DMS114 treated with DMSO at 0.1 percent for 48 hours (cell line): Measurements from ENCODE around the gene SRRM5.
"Not testable (repeated sequence)": the region's sequence is repeated elsewhere in the genome, so short reads cannot be mapped to it uniquely, and the experiment has no call there.

Experiments
- DNase-seq: peaks from one replicate; lab custom pipeline; 2025; ENCODE audit not compliant: unreplicated experiment; lab: John Stamatoyannopoulos, UW

Gene SRRM5

DNA sequence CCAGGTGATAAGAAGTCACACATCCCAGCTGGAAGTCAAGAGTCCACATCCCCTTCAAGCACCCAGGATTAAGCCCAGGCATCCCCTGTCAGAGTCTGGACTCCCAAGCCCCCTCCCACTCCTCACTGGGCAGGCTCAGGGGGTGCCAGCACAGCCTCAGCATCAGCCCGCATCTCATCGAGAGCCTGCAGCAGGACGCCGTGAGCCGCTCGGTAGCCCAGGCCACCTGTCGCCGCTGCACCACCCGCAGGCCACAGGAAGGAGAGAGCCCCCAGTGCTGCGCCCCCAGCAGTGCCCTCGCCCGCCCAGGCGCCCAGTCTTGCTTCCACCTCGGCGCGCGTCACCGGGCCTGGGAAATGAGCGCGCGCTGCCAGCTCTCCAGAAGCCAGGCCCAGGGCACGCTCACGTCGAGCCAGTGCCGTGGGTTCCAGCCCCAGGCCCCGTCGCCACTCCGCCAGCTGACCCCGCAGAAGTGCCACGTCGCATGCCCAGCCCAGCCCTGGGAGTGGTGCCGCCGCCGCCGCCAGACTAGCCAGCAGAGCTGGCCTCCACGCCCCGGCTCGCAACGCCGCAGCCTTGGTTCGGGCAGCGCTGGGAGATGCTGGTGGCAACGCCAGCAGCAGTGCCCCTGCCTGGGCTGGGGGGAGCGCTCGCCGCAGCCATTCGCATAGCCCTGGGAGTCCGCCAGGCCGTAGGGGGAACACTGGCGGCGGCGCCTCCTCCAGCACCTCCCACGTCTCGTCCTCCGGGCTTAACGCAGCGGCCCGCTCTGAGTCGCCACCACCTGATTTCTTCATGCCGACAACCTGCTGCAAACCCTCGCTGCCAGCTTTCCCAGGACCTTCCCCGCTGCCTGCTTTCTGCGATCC is 19.8 kb upstream of the SRRM5 start:
- DNase-seq = no peak

DNA sequence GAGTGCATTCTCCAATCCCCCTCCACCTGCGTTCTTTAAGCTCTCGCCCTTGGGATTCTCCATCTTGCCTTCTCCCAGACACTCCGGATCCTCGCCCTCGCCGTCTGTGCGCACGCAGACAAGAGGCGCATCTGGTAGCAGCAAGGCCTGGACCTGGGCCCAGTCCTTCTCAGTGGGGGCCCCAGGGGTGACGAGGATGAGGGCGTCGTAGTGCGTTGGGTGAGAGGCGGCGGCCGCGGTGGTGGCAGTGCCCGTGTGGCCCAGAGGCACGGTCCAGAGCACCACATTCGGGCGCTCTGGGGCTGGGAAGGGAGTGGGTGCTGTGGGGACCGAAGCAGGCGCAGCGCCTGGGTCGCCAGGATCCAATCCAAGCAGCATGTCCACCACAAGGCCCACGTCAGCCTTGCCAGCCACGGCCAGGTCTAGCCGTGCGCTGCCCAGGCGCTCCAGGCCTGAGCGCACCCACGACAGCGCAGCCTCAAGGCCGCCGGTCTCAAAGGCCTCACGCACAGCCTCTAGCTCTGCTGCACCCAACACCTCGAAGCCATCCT is 19.0 kb upstream of the SRRM5 start:
- DNase-seq = no peak

DNA sequence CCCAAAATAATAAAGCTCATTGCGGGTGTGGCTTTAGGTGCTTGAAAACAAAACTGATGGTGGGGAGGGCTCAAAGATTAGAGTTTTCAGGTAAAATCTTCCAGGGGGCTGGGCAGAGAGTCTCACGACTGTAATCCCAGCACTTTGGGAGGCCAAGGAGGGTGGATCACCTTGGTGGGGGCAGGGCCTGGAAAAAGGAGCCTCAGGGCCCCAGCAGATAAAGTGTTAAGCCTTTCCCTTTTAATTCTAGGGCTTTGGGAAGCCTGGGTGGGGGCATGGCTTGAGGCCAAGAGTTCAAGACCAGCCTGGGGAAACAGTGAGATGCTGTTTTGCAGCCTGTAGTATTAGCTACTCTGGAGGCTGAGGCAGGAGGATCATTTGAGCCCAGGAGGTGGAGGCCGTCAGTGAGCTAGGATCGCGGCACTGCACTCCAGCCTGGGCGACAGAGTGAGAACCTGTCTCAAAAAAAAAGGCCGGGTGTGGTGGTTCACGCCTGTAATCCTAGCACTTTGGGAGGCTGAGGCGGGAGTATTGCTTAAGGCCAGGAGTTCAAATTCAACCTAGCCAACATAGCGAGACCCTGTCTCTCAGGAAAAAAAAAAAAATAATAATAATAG is 17.7 kb upstream of the SRRM5 start:
- no peak for DNase-seq

DNA sequence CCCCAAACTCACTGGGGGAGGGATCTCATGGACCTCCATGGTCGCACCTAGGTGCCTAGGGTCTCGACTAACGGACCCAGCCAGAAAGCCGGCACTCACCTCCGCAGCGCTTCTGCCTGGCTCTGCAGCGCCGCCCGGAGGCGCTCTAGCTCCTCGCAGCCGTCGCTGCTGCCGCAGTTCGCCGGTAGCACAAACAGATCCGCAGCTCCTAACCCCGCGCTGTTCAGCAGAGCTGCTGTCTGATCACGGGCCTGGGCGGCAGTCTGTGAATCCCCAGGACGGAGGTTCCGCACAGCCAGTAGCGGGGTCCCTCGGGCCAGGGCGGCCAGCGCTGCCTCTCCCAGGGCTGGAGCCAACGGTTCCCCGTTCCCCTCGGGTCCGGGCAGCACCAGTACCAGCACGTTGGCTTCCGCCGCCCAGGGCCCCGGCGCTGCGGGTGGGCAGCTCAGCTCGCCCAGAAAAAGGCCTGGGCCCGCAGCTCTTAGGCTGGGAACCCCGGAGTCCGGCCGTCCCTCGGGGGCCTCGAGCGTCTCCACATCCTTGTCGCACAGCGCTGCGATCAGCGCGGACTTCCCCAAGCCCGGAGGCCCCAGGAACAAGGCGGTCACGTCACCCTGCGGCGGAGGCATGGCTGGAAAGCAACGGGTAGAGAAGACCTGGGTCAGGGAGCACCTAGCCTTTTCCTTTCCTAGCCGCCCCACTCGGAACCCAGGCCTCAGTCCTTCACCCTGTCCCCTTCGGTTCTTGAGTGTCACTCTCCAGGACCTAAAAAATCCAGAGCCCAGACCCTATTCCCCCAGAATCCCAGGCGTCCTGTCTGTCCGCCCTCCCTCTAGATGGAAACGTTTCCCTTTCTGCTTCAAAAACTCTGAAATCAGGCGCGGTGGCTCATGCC is 16.9 kb upstream of the SRRM5 start:
- DNase-seq = peak; percentile 10

DNA sequence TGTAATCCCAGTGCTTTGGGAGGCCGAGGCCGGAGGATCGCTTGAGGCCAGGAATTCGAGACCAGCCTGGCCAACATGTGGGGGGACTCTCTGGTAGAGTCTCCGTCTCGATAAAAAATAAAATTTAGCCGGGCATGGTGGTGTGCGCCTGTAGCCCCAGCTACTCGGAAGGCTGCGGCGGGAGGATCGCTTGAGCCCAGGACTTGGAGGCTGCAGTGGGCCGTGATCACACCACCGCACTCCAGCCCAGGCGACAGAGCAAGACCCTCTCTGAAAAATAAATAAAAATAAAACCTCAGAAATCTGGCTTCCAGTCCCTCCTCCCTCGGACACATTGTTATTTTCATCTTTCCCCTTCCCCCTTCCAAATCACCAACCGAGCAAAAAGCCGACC is 16.3 kb upstream of the SRRM5 start:
- DNase-seq = no peak

DNA sequence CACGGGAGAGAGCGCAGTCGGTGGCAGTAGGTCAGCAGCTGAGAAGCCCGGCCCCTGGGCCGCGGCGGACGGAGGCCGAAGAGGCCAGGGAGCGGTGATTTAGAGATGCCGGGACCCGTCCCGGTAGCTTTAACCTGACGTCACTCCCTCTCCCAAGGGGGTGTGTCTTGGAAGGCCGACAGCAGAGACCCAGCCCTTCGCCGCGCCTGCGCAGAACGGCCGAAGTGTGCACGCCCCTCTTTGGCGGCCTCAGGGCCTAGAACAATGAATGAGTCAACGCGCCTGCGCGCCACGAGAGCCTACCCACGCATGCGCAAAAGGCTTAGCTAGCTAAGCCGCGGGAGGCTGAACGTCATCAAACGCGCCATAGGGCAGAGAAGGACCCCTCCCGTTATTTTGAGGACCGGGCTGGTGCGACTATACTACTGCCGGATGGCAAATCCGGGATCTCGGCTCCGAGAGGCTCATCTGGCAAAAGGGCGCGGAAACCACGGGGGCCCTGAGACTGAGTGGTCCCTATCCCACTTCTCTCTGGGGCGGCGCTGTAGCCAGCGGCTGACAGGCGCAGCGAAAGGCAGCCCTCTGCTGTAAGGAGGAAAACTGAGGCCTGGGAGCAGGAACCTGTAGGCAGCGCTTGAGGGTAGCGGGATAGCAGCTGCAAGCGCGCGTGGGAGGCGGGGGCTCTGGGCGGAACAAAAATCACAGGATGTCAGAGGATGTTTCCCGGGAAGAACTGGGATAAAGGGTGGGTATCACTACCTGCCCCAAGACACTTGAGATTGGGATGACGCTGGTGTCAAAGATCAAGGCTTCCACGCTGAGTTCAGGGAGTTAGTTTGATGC is 15.7 kb upstream of the SRRM5 start, which contains the start of the genes IRGQ and ZNF576:
Gene IRGQ (minus strand): TSS at position 136 of the 843 bp plus-strand sequence. CDS start 796 bp downstream, outside the sequence.
Gene ZNF576 (plus strand): TSS at position 597 of the 843 bp plus-strand sequence. CDS start 514 bp downstream, outside the sequence.
- peak; percentile 90 for DNase-seq

DNA sequence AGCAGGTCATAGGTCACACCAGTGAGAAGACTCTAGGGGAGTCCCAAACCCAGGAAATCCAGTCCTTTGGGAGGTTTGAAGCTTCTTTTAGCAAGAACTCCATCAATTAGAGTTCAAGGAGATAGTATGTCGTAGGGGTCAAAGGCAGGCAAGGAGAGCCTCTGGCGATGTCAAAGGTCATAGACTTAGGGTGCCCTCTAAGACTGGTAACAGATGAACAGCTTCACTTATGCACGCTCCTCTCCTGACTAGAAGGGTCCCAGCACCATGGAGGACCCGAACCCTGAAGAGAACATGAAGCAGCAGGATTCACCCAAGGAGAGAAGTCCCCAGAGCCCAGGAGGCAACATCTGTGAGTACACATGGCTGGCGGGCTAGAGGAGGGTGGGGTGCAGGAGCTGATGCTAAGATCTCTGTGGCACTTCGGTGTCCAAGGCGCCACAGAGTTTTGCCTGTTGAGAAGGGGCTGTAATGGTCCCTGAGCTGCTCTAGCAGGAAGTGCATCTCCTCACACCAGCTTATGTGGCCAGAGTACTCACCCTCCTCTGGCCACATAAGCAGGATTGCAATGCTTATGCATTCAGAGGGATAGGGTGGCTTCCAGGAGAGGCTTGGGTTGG is 14.9 kb upstream of the SRRM5 start:
- no peak for DNase-seq

DNA sequence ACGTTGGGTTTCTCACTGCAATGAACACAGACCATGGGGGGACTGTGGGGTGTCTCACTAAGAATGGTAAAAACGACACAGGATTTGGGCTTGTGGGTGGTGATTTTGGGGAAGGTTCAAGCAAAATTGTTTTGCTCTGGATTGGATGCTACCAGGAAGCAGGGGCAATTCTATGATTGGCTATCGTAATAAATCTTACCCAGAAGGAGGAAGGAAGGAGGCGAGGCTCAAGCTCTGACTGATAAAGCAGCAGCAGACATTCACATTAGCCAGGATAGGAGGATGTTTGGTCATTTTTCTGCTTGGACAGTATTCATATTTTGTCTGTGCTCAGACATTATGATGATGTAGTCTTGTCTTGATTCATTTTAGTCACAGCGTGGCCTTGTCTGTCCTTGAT is 14.0 kb upstream of the SRRM5 start:
- no peak for DNase-seq

DNA sequence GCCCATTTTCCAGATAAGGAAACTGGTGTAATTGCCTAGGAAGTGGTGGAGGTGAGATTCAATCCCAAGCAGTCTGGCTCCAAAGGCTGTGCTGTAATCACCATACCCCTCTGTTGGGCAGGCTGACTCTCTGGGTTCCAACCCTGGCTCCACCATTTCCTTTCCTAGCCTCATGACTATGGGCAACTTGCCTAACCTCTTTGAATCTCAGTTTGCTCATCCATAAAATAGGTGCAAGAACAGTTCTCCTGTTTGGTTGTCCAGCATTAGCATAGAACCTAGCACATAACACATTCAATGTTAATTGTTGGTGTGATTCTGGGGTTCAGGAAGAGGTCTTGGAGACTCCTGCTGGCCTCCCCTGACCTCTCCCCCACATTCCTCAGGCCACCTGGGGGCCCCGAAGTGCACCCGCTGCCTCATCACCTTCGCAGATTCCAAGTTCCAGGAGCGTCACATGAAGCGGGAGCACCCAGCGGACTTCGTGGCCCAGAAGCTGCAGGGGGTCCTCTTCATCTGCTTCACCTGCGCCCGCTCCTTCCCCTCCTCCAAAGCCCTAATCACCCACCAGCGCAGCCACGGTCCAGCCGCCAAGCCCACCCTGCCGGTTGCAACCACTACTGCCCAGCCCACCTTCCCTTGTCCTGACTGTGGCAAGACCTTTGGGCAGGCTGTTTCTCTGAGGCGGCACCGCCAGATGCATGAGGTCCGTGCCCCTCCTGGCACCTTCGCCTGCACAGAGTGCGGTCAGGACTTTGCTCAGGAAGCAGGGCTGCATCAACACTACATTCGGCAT is 13.2 kb upstream of the SRRM5 start:
- no peak for DNase-seq

DNA sequence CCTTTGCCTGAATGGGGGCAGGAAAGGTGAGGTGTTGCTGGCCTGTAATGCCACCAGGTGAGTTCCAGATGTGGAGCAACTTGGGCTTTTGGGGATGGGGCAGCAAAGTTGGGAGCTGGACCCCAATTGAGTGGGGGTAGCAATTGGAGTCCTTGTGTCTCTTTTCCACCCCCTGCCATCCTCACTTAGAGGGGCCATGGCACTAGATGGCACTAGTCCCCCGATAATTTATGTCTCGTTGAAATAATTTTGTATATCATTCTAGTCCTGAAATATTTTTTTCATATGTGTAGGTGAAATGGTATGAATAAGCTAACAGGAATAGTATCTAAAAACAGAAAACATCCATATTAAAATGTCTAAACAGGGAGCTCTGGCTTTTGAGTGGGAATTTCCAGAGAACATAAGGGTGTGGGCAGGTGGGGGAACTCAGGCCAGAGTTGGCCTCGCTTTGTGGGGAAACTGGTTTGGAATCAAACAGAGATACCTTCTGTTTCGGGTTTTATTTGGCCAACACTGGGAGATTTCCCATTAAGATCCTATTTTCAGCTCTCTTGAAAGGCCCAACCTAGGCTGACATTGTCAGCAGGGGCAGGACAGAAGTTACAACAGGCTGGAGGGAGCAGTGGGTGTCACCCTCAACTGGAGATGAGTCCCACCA is 12.1 kb upstream of the SRRM5 start:
- DNase-seq = no peak

DNA sequence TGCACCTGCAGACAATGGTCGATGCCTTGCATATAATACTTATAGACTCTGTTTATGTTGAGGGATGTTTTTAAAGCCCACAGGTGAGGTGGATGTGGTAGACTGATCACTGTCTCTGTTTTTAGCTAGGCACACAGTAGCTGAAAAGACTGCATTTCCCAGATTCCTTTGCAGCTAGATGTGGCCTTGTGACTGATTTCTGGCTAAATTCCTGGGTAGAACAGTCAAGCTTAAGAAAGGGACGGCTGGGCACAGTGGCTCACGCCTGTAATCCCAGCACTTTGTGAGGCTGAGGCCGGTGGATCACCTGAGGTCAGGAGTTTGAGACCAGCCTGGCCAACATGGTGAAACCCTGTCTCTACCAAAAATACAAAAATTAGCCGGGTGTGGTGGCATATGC is 11.6 kb upstream of the SRRM5 start:
- DNase-seq = not testable (repeated sequence)

DNA sequence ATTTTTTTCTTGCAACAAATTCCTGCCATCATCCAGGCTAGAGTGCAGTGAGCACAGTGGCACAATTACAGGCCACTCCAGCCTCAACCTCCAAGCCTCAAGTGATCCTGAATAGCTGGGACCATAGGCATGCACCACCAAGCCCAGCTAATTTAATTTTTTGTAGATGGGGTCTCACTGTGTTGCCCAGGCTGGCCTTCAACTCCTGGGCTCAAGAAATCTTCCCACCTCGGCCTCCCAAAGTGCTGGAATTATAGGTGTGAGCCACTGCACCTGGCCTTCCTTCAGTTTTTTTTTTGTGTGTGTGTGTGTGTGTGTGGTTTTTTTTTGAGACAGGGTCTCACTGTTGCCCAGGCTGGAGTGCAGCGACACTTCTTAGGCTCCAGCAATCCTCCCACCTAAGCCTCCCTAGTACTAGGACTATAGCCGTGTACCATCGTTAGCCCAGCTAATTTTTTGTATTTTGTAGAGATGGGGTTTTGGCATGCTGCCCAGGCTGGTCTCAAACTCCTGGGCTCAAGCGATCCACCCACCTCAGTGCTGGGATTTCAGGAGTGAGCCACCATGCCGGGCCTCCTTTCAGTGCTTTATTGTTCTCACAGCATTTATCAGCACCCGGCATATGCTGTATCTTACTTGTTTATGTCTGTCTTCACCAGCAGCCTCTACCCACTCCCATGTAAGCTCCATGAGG is 5.9 kb upstream of the SRRM5 start:
- no peak for DNase-seq

DNA sequence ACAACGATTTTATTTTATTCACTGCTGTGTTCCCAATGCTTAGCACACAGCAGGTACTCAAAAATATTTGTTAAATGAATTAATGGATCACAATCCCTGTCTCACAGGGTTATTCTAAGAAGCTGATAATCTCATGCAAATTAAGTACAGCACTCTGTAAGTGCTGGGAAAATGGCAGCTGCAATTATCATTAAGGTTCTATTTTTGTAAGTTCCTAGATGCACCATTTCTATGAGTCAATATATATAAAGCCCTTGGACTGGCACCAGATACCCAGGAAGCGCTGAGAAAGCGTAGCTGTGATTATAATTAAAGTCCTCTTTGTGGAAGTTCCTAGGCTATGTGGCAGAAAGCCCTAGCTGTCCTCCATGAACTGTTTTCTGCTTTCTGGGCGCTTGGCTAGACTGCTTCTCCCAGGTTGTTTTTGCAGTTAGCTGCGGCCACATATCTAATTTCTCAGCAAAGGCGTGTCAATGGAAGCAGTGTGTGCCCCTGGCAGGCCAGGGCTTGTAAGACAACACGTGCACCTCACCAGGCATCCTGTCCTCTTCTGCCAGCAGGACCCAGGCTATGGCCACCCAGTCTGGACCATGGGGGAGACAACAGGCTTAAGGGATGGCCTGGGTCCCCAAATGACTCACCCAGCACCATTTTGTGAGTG is 5.2 kb upstream of the SRRM5 start:
- DNase-seq = no peak

DNA sequence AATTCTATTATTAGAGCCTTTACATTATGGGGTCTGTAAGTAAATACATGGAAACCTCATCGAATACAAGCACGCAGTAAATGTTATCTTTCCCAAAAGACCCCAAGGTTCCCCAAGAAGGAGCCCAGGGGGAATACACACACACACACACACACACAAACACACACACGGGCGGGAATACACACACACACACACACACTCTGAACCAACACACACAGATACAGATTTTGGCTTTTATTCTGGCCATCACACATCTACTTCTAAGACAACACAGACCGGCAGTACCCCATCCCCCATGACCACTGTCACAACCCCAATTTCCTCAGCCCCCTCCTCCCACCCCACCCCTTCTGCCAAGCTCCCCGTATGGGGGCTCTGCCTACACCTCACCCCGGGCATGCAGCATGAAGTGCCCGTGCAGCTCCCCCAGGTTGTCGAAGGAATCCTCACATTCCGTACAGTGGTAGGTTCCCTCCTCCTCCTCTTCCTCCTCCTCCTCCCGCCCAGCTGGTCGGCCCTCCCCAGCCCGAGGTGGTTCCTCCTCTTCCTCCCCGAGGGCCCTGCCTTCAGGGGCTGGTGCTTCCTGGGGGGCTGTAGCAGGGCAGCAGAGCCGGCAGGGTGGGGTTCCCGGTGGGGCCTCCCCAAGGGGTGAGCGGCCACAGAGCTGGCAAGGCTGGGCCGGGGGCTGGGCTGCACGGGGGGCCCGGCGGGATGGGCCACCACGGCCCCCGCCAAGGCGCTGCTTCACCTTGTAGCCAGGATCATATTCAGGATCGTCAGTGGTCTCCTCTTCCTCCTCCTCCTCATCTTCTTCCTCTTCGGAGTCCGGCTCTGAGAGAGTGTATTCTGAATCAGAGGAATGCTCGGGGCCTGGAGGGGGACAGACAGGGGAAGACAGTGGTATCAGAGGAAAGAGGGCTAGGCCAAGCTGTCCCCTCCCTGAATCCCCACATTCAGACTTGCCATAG is 4.4 kb upstream of the SRRM5 start:
- no peak for DNase-seq

DNA sequence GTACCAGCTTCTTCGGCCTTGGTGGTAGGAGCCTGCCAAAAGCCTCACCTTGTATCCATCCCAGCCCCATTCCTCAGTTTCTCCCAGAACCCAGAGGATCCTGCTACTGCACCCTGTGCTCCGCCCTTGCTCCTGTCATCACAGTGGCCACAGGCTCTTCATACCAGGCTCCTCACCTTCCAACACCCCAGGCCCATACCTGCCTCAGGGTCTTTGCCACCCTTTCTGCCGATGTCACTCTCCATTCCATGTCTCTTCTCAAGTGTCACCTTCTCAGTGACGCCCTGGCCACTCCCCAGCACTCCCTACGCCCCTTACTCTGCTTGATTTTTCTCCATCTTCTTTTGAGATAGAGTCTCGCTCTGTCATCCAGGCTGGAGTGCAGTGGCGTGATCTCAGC is 2.0 kb upstream of the SRRM5 start:
- DNase-seq = no peak

DNA sequence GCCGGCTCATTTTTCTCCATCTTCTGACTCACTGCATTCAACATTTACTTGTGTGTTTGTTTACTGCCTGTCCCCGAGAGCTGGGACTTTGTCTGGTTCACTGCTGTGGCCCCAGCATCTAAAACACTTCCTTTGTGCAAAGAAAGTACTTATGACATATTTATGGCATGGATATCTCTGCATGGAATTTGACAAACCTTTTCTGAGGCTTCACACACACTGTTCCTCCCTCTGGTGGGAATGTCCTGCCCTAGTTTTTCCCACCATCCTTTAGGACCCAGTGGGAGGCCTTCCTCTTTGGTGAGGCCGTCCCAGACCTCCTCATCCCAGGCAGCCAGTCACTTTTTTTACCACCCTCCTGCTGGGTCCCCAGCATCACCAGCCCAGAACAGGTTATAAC is 1.4 kb upstream of the SRRM5 start:
- DNase-seq = no peak
